ENCODE results near the gene CENPF.

CENPF gene

DNA sequence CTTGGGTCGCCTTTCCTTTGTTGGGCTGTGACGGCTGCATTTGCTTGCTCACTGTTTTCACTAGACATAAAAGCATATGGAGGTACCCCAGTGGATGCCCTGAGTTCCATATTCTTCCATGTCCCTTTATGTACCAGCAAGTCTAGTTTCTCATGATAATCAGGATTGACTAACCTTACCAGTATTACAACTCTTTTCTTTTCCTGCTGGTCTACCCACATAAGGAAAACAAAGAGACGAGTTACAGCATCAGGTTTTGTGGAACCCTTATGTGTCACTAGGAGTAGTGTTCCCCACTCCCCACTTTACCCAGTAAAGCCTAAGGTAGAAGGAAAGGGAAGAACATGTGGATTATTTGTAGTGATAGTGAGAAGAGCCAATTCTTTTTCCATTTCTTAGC is 16.4 kb upstream of the CENPF start:
- Histone ChIP-seq H3K9me3 (ENCODE audit: insufficient read depth, low read length, severe bottlenecking) (no peaks in the 10 kb centered on the region), H3K9ac (ENCODE audit: low read depth, low read length) (no peak overlapping the region), H3K4me2 (ENCODE audit: insufficient read depth, low read length) (no peak overlapping the region), H4K20me1 (ENCODE audit: insufficient read depth, low read length) (no peaks in the 10 kb centered on the region), H3K27ac (ENCODE audit: low read length) (no peak overlapping the region), H3K36me3 (ENCODE audit: insufficient read depth, low read length) (no peaks in the 10 kb centered on the region), H3K27me3 (ENCODE audit: insufficient read depth, low read length, poor library complexity) (no peaks in the 10 kb centered on the region), H3K4me1 (ENCODE audit: insufficient read depth, low read length) (0 out of 2 replicates have a peak, but pooled peaks cover 4% of the 10 kb centered on the region), H3K79me2 (ENCODE audit: insufficient read depth, low read length) (no peaks in the 10 kb centered on the region), H2AFZ (ENCODE audit: low read depth, low read length) (no peak overlapping the region), H3K4me3 (ENCODE audit: low read depth in 1 of 2, low read length in 2 of 2) (no peak overlapping the region)
- DNase-seq (no peak), ATAC-seq (ENCODE audit: insufficient read depth, low read depth) (no peak)
- TF ChIP-seq EZH2 (IDR thresholded peaks at IDR 0.05; ENCODE audit: borderline replicate concordance, low read depth, low read length, severe bottlenecking): no peak
- TF ChIP-seq, protein P1, sequence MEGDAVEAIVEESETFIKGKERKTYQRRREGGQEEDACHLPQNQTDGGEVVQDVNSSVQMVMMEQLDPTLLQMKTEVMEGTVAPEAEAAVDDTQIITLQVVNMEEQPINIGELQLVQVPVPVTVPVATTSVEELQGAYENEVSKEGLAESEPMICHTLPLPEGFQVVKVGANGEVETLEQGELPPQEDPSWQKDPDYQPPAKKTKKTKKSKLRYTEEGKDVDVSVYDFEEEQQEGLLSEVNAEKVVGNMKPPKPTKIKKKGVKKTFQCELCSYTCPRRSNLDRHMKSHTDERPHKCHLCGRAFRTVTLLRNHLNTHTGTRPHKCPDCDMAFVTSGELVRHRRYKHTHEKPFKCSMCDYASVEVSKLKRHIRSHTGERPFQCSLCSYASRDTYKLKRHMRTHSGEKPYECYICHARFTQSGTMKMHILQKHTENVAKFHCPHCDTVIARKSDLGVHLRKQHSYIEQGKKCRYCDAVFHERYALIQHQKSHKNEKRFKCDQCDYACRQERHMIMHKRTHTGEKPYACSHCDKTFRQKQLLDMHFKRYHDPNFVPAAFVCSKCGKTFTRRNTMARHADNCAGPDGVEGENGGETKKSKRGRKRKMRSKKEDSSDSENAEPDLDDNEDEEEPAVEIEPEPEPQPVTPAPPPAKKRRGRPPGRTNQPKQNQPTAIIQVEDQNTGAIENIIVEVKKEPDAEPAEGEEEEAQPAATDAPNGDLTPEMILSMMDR (IDR thresholded peaks at IDR 0.05; ENCODE audit: borderline replicate concordance, extremely low read depth, low read length, poor library complexity, severe bottlenecking): no peak

DNA sequence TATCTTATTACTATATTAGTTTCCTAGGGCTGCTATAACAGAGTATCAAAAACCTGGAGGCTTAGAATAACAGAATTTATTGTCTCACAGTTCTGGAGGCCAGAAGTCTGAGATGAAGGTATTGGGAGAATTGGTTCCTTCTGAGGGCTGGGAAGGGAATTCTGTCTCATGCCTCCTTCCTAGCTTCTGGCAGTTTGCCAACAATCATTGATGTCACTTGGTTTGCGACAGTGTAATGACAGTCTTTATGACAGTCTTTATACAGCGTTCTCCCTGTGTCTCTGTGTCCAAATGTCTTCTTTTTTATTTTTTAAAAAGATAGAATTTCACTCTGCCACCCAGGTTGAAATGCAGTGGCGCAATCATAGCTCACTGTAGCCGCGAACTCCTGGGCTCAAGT is 15.8 kb upstream of the CENPF start:
- H4K20me1 ChIP-seq (ENCODE audit: insufficient read depth, low read length): no peaks in the 10 kb centered on the region
- H3K36me3 ChIP-seq (ENCODE audit: insufficient read depth, low read length): no peaks in the 10 kb centered on the region
- no peaks in the 10 kb centered on the region for H3K27me3 ChIP-seq (ENCODE audit: insufficient read depth, low read length, poor library complexity)
- H3K4me2 ChIP-seq (ENCODE audit: insufficient read depth, low read length): no peak overlapping the region
- no peak for TF ChIP-seq EZH2 (IDR thresholded peaks at IDR 0.05; ENCODE audit: borderline replicate concordance, low read depth, low read length, severe bottlenecking)
- TF ChIP-seq, protein P1 (IDR thresholded peaks at IDR 0.05; ENCODE audit: borderline replicate concordance, extremely low read depth, low read length, poor library complexity, severe bottlenecking): no peak
- no peak overlapping the region for H3K27ac ChIP-seq (ENCODE audit: low read length)
- H3K9me3 ChIP-seq (ENCODE audit: insufficient read depth, low read length, severe bottlenecking): no peaks in the 10 kb centered on the region
- ATAC-seq (ENCODE audit: insufficient read depth, low read depth): no peak
- H3K4me1 ChIP-seq (ENCODE audit: insufficient read depth, low read length): no peaks in the 10 kb centered on the region
- no peak overlapping the region for H2AFZ ChIP-seq (ENCODE audit: low read depth, low read length)
- no peak overlapping the region for H3K4me3 ChIP-seq (ENCODE audit: low read depth in 1 of 2, low read length in 2 of 2)
- H3K9ac ChIP-seq (ENCODE audit: low read depth, low read length): no peak overlapping the region
- DNase-seq: no peak
- H3K79me2 ChIP-seq (ENCODE audit: insufficient read depth, low read length): no peaks in the 10 kb centered on the region

DNA sequence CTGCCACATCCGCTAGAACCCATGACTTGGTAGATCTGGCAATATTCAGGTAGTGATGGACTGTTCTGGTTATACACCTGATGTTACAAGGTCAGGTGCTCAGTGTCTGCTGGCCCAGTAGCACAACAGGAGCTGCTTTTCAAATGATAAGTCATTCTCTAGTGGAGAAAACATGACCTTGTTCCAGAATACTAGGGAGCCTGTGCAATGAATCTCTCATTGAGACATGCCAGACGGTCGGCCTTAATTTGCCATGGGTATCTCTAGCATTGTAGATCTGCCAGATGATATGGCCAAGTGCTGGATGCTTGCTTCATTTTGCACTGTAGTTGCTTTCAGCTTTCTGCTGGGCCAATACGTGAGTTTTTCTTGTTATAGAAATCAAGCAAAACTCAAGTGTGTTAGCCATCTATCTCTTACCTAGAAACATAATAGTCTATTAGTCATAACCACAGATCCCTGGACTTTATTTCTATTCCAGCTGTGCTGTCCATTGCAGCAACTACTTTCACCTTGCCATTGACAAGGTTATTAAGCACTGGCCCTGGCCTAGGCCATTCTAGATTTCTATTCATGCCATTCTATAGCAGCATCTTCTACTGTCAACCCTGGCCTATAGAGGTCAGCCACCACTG is 13.9 kb upstream of the CENPF start:
- Histone ChIP-seq H3K4me3 (ENCODE audit: low read depth in 1 of 2, low read length in 2 of 2) (no peak overlapping the region), H3K79me2 (ENCODE audit: insufficient read depth, low read length) (no peaks in the 10 kb centered on the region), H4K20me1 (ENCODE audit: insufficient read depth, low read length) (no peaks in the 10 kb centered on the region), H3K9ac (ENCODE audit: low read depth, low read length) (no peak overlapping the region), H3K36me3 (ENCODE audit: insufficient read depth, low read length) (no peaks in the 10 kb centered on the region), H3K9me3 (ENCODE audit: insufficient read depth, low read length, severe bottlenecking) (no peaks in the 10 kb centered on the region), H2AFZ (ENCODE audit: low read depth, low read length) (no peak overlapping the region), H3K4me1 (ENCODE audit: insufficient read depth, low read length) (no peaks in the 10 kb centered on the region), H3K27me3 (ENCODE audit: insufficient read depth, low read length, poor library complexity) (no peaks in the 10 kb centered on the region), H3K4me2 (ENCODE audit: insufficient read depth, low read length) (no peak overlapping the region), H3K27ac (ENCODE audit: low read length) (no peak overlapping the region)
- no peak for TF ChIP-seq EZH2 (IDR thresholded peaks at IDR 0.05; ENCODE audit: borderline replicate concordance, low read depth, low read length, severe bottlenecking)
- TF ChIP-seq, protein P1 (IDR thresholded peaks at IDR 0.05; ENCODE audit: borderline replicate concordance, extremely low read depth, low read length, poor library complexity, severe bottlenecking): no peak
- ATAC-seq (ENCODE audit: insufficient read depth, low read depth) (no peak), DNase-seq (no peak)
